ENCODE measurements around the gene MTUS2.

DNA sequence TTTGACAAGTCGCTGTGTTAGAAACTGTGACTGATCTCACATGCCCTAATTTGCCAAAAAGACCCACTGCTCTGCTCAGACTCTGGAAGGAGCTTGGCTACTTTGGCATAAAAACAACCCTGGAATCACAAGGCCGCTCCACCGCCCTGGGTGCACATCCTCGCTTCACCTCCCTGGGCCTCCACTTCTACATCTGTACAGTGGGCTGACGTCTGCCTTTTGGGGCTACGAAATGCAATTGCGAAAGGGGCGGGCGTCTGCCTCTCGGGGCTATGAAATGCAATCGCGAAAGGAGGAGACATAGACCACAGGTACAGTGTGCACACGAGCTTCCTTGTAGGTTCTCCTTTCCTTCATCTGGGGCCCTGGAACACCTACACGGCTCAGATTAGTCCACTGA, 701.2 kb downstream of the MTUS2 start:
- no peak for TF ChIP-seq POLR2A (IDR thresholded peaks at IDR 0.05)
- TF ChIP-seq, protein P1, sequence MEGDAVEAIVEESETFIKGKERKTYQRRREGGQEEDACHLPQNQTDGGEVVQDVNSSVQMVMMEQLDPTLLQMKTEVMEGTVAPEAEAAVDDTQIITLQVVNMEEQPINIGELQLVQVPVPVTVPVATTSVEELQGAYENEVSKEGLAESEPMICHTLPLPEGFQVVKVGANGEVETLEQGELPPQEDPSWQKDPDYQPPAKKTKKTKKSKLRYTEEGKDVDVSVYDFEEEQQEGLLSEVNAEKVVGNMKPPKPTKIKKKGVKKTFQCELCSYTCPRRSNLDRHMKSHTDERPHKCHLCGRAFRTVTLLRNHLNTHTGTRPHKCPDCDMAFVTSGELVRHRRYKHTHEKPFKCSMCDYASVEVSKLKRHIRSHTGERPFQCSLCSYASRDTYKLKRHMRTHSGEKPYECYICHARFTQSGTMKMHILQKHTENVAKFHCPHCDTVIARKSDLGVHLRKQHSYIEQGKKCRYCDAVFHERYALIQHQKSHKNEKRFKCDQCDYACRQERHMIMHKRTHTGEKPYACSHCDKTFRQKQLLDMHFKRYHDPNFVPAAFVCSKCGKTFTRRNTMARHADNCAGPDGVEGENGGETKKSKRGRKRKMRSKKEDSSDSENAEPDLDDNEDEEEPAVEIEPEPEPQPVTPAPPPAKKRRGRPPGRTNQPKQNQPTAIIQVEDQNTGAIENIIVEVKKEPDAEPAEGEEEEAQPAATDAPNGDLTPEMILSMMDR (IDR thresholded peaks at IDR 0.05) = no peak
